A549 (cell line): ENCODE measurements around the gene DOCK11. TPM values are rescaled to one million over a fixed set of nuclear protein-coding genes. Genes with fewer than 3 reads are reported as not detected.

Source experiments
- ATAC-seq, 2 experiments: fragments of 200-7000 bp in 1 of 2; fragments of >200 bp in 1 of 2; cut with Nextera tagmentation in 1 of 2; cut with Tn5 transposase in 1 of 2; 3 replicates each; pipeline versions ENCODE4 v1.8.0 to v1.9.1; 2018 to 2020; ENCODE audit warnings: mild to moderate bottlenecking in 1 of 2, moderate library complexity in 1 of 2
- CTCF ChIA-PET: fragments of 300-600 bp; sonication (Branson Sonifier 250); formaldehyde crosslinking; extraction: SDS; loops from one replicate; lab custom pipeline; 2021; ENCODE audit warnings: antibody characterized with exemption, inconsistent platforms; lab: Yijun Ruan, JAX
- POLR2A ChIA-PET: fragments of 350-600 bp; formaldehyde crosslinking; extraction: SDS; loops from one replicate; lab custom pipeline; 2021; ENCODE audit warnings: antibody characterized with exemption, inconsistent platforms; lab: Yijun Ruan, JAX
- DNase-seq, 2 experiments: peaks; one replicate each; pipeline versions ENCODE4 v3.0.0 to v3.0.0-alpha.2; 2011 to 2016; ENCODE audit warnings: low read depth in 1 of 2, low spot score in 1 of 2
- FAIRE-seq: peaks from 2 replicates; lab custom pipeline; 2011; peaks lifted over from hg19 to GRCh38; lab: Jason Lieb, UNC
- H3K27ac ChIP-seq, 2 experiments: fragments of >200 bp; sonication (Bioruptor Twin); formaldehyde crosslinking; 3 replicates each; pipeline ENCODE4 v1.5.1; 2016 to 2017
- H3K4me1 ChIP-seq: fragments of >200 bp; sonication (Bioruptor Twin); formaldehyde crosslinking; 3 replicates; pipeline ENCODE4 v1.6.1; 2016
- H3K4me2 ChIP-seq: fragments of >200 bp; sonication (Bioruptor Twin); formaldehyde crosslinking; 3 replicates; pipeline ENCODE4 v1.6.1; 2016
- H3K4me3 ChIP-seq: fragments of >200 bp; sonication (Bioruptor Twin); formaldehyde crosslinking; 3 replicates; pipeline ENCODE4 v1.5.1; 2016
- H3K9me3 ChIP-seq: fragments of >200 bp; sonication (Bioruptor Twin); formaldehyde crosslinking; 3 replicates; pipeline ENCODE4 v1.6.1; 2016
- BCL3 ChIP-seq: fragments of >200 bp; sonication (Bioruptor Twin); formaldehyde crosslinking; IDR thresholded peaks from 3 replicates; pipeline ENCODE4 v1.6.1; 2016
- BHLHE40 ChIP-seq: IDR thresholded peaks from 2 replicates; pipeline ENCODE4 v1.6.1; 2012; ENCODE audit warnings: low read depth, low read length, inconsistent platforms
- CBX2 ChIP-seq: fragments of 200-600 bp; sonication (generic); IDR thresholded peaks from 2 replicates; pipeline ENCODE4 v1.6.1; 2016; ENCODE audit warnings: low read depth, mild to moderate bottlenecking, borderline replicate concordance
- CBX8 ChIP-seq: fragments of 200-600 bp; sonication (generic); IDR thresholded peaks from 2 replicates; pipeline ENCODE4 v1.6.1; 2016
- CHD2 ChIP-seq: fragments of 150-350 bp; IDR thresholded peaks from 2 replicates; pipeline ENCODE4 v1.6.1; 2014; ENCODE audit warnings: low read length; ENCODE audit not compliant: partially characterized antibody
- EHF ChIP-seq: fragments of 250-450 bp; sonication (Bioruptor Pico); IDR thresholded peaks from 2 replicates; pipeline ENCODE4 v1.5.0; 2020; ENCODE audit warnings: mild to moderate bottlenecking
- EHMT2 ChIP-seq: fragments of 200-600 bp; sonication (generic); IDR thresholded peaks from 2 replicates; pipeline ENCODE4 v1.6.1; 2016; ENCODE audit warnings: antibody characterized with exemption, low read depth, mild to moderate bottlenecking, moderate library complexity
- EP300 ChIP-seq, 2 experiments: fragments of >200 bp; sonication (Bioruptor Twin); formaldehyde crosslinking; IDR thresholded peaks; 2 replicates in 1 of 2; 3 replicates in 1 of 2; pipeline ENCODE4 v1.6.1; 2016 to 2017
- ESRRA ChIP-seq: fragments of 150-350 bp; IDR thresholded peaks from 2 replicates; pipeline ENCODE4 v1.6.1; 2014; ENCODE audit warnings: mild to moderate bottlenecking, low read length, borderline replicate concordance
- FOSB ChIP-seq: fragments of 250-450 bp; sonication (Bioruptor Pico); IDR thresholded peaks from 2 replicates; pipeline ENCODE4 v1.5.0; 2020; ENCODE audit warnings: mild to moderate bottlenecking, moderate library complexity
- FOXS1 ChIP-seq: fragments of 250-450 bp; sonication (Bioruptor Pico); IDR thresholded peaks from 2 replicates; pipeline ENCODE4 v1.5.0; 2020; ENCODE audit warnings: mild to moderate bottlenecking, moderate library complexity
- HDAC2 ChIP-seq: fragments of 200-600 bp; sonication (generic); IDR thresholded peaks from 2 replicates; pipeline ENCODE4 v1.6.1; 2016
- HEYL ChIP-seq: fragments of 250-450 bp; sonication (Bioruptor Pico); IDR thresholded peaks from 2 replicates; pipeline ENCODE4 v1.8.0; 2021; ENCODE audit warnings: mild to moderate bottlenecking, moderate library complexity
- HOXB5 ChIP-seq: fragments of 250-450 bp; sonication (Bioruptor Pico); IDR thresholded peaks from 2 replicates; pipeline ENCODE4 v1.5.0; 2020; ENCODE audit warnings: mild to moderate bottlenecking, moderate library complexity
- JUNB ChIP-seq: fragments of >200 bp; sonication (Bioruptor Twin); formaldehyde crosslinking; IDR thresholded peaks from 2 replicates; pipeline ENCODE4 v1.6.1; 2016
- KDM1A ChIP-seq: fragments of 200-600 bp; sonication (generic); IDR thresholded peaks from 2 replicates; pipeline ENCODE4 v1.6.1; 2016; ENCODE audit warnings: low read depth, mild to moderate bottlenecking
- MAX ChIP-seq: IDR thresholded peaks from 2 replicates; pipeline ENCODE4 v1.6.1; 2012
- MAZ ChIP-seq: fragments of 150-350 bp; IDR thresholded peaks from 2 replicates; pipeline ENCODE4 v1.6.1; 2014; ENCODE audit warnings: antibody characterized with exemption, low read depth, low read length, borderline replicate concordance
- MYC ChIP-seq: IDR thresholded peaks from 2 replicates; pipeline ENCODE4 v1.6.1; 2012; ENCODE audit warnings: mild to moderate bottlenecking, inconsistent platforms, low read length, improper control_type of control experiment, borderline replicate concordance
- NR3C1 ChIP-seq: fragments of >200 bp; sonication (Bioruptor Twin); formaldehyde crosslinking; IDR thresholded peaks from 3 replicates; pipeline ENCODE4 v1.6.1; 2017
- POLR2AphosphoS2 ChIP-seq: conservative IDR thresholded peaks from 2 replicates; pipeline ENCODE4 v1.6.1; 2012; ENCODE audit warnings: low read length, improper control_type of control experiment, inconsistent platforms
- RARB ChIP-seq: fragments of 250-450 bp; sonication (Bioruptor Pico); IDR thresholded peaks from 2 replicates; pipeline ENCODE4 v1.8.0; 2021; ENCODE audit warnings: mild to moderate bottlenecking, moderate library complexity
- SMC3 ChIP-seq: fragments of >200 bp; sonication (Bioruptor Twin); formaldehyde crosslinking; IDR thresholded peaks from 3 replicates; pipeline ENCODE4 v1.6.1; 2018; ENCODE audit warnings: inconsistent platforms
- TP53 ChIP-seq: fragments of 250-450 bp; sonication (Bioruptor Pico); IDR thresholded peaks from 2 replicates; pipeline ENCODE4 v1.5.0; 2021; ENCODE audit warnings: mild to moderate bottlenecking, moderate library complexity
- ZC3H11A ChIP-seq: fragments of 450-650 bp; IDR thresholded peaks from 2 replicates; pipeline ENCODE4 v1.6.1; 2014; ENCODE audit warnings: antibody characterized with exemption, mild to moderate bottlenecking
- WGBS: methylation state at CpG from one replicate; pipeline ENCODE4 v1.1.6; 2017; ENCODE audit errors: missing lambda C conversion rate; 5-methylcytosine and 5-hydroxymethylcytosine counted together
- polyA plus RNA-seq, 4 experiments: library from polyadenylated mRNA; depleted of rRNA in 3 of 4; stranded (reverse); fragments of >200 nt; fragmentation: RNase III in 1 of 4; extraction: RNeasy Plus Mini Kit Qiagen cat#74134 plus additional on column Dnase treatment in 1 of 4; gene quantifications; 2 replicates in 3 of 4; 3 replicates in 1 of 4; pipeline ENCODE4 v1.2.3, GENCODE V29; 2011 to 2017
- TF ChIP-seq, protein P1 (sequence below): fragments of 450-650 bp; IDR thresholded peaks from 2 replicates; pipeline ENCODE4 v1.6.1; 2014; ENCODE audit warnings: antibody characterized with exemption
- TF ChIP-seq, protein P2 (sequence below): fragments of 150-350 bp; IDR thresholded peaks from 2 replicates; pipeline ENCODE4 v1.6.1; 2014; ENCODE audit warnings: low read depth, mild to moderate bottlenecking, low read length
- TF ChIP-seq, protein P3 (sequence below): fragments of >200 bp; sonication (Bioruptor Twin); formaldehyde crosslinking; IDR thresholded peaks from 2 replicates; pipeline ENCODE4 v1.6.1; 2016

Gene DOCK11
- polyA plus RNA-seq, 2 of the 4 experiments (the other 2 are of a cell fraction), result 5.8 to 9.5 TPM

- POLR2A ChIA-PET, result no interaction called here
- no peak for FAIRE-seq
Measured at GRCh38 chrX:118504581-118504980, 9.0 kb downstream of the DOCK11 start.

DNA sequence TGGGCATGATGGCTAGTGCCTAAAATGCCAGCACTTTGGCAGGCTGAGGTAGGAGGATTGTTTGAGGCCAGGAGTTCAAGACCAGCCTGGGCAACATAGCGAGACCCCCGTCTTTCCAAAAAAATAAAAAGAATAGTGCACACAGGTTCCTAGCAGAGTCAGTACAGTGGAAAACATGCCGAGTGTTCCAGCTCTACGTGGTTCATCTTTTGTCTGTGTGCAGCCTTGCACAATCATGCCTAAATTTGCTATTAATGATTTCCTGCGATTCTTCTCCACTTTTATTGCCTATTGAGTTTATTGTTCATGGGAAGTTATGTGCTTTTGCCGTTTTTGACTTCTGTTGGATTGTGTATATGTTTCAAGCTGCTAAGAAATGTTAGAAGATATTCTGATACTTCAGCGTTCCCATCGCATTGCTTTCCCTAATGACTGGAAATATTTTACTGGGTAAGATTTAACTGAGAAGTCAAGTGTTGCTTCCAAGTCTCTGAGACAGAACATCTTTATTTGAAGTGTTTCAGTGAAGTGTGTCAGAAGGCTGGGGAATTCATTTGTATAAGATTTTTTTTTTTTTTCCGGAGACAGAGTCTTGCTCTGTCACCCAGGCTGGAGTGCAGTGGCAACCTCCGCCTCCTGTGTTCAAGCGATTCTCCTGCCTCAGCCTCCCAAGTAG is 11.3 kb downstream of the DOCK11 start:
- TF ChIP-seq CBX8 (no peak), FOXS1 (CRISPR knock-in tag) (no peak), FOSB (CRISPR knock-in tag) (no peak), CHD2 (no peak), HOXB5 (CRISPR knock-in tag) (no peak), MYC (no peak), HDAC2 (no peak), EHF (CRISPR knock-in tag) (no peak), JUNB (no peak), MAZ (no peak), POLR2AphosphoS2 (no peak), EHMT2 (no peak), EP300 (IDR thresholded peaks at IDR 0.05) (no peak), HEYL (CRISPR knock-in tag) (no peak), BHLHE40 (no peak)
- Histone ChIP-seq H3K4me1 (no peaks in the 10 kb centered on the region), H3K4me3 (no peak overlapping the region), H3K27ac (no peak overlapping the region), H3K4me2 (no peak overlapping the region), H3K9me3 (no peaks in the 10 kb centered on the region)
- DNase-seq (no peak), FAIRE-seq (peak; percentile 7), ATAC-seq (no peak)
- POLR2A ChIA-PET, result no interaction called here
- CTCF ChIA-PET, result no interaction called here
- WGBS, result 75% methylated on average over 11 of the region's 11 CpGs

More at GRCh38 chrX:118504581-118504980, 9.0 kb downstream of the DOCK11 start:
- Histone ChIP-seq H3K4me1 (no peaks in the 10 kb centered on the region), H3K4me2 (no peak overlapping the region), H3K4me3 (no peak overlapping the region), H3K9me3 (no peaks in the 10 kb centered on the region)
- CTCF ChIA-PET, result interaction anchor here (0.5 kb wide), 1 partner anchor 51 kb away, joined by 4 read pairs; no protein-coding TSS in a partner anchor
- WGBS, result 89% methylated on average over 4 of the region's 4 CpGs
- DNase-seq (no peak), ATAC-seq (no peak)
- TF ChIP-seq, protein P1, sequence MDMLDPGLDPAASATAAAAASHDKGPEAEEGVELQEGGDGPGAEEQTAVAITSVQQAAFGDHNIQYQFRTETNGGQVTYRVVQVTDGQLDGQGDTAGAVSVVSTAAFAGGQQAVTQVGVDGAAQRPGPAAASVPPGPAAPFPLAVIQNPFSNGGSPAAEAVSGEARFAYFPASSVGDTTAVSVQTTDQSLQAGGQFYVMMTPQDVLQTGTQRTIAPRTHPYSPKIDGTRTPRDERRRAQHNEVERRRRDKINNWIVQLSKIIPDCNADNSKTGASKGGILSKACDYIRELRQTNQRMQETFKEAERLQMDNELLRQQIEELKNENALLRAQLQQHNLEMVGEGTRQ, result no peak
- TF ChIP-seq CHD2 (no peak), BCL3 (no peak), TP53 (no peak), EHMT2 (no peak), SMC3 (no peak), RARB (CRISPR knock-in tag) (no peak), ZC3H11A (no peak), CBX2 (no peak), KDM1A (no peak), MAX (no peak), MYC (no peak), BHLHE40 (no peak), FOSB (CRISPR knock-in tag) (no peak), NR3C1 (no peak), MAZ (no peak), ESRRA (no peak)
- TF ChIP-seq, protein P2, sequence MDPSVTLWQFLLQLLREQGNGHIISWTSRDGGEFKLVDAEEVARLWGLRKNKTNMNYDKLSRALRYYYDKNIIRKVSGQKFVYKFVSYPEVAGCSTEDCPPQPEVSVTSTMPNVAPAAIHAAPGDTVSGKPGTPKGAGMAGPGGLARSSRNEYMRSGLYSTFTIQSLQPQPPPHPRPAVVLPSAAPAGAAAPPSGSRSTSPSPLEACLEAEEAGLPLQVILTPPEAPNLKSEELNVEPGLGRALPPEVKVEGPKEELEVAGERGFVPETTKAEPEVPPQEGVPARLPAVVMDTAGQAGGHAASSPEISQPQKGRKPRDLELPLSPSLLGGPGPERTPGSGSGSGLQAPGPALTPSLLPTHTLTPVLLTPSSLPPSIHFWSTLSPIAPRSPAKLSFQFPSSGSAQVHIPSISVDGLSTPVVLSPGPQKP, result no peak
- TF ChIP-seq, protein P3, sequence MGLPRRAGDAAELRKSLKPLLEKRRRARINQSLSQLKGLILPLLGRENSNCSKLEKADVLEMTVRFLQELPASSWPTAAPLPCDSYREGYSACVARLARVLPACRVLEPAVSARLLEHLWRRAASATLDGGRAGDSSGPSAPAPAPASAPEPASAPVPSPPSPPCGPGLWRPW, result no peak
- TF ChIP-seq, all 56 proteins: peak for 0
- no peak overlapping the region for H3K27ac ChIP-seq
